Smooth muscle cell (in vitro differentiated cells): ENCODE data around the gene XRN1. TPM values are rescaled to one million over a fixed set of nuclear protein-coding genes. Genes with fewer than 3 reads are reported as not detected.

Experiments used
- DNase-seq: peaks from one replicate; lab custom pipeline; 2025; ENCODE audit not compliant: unreplicated experiment; lab: John Stamatoyannopoulos, UW
- H2AFZ ChIP-seq: fragments of 200-600 bp; sonication (generic); 2 replicates; pipeline ENCODE4 v1.6.0; 2016; ENCODE audit warnings: antibody characterized with exemption, low read depth, mild to moderate bottlenecking
- H3F3A ChIP-seq: fragments of 200-600 bp; sonication (generic); 2 replicates; pipeline ENCODE4 v1.6.0; 2017; ENCODE audit warnings: antibody characterized with exemption, low read depth
- H3K27ac ChIP-seq: fragments of 200-600 bp; sonication (generic); 2 replicates; pipeline ENCODE4 v1.5.1; 2016; ENCODE audit warnings: low read depth, mild to moderate bottlenecking
- H3K27me3 ChIP-seq: fragments of 200-600 bp; sonication (generic); 2 replicates; pipeline ENCODE4 v1.6.1; 2016; ENCODE audit warnings: low read depth, mild to moderate bottlenecking
- H3K36me3 ChIP-seq: fragments of 200-600 bp; sonication (generic); 2 replicates; pipeline ENCODE4 v1.5.1; 2016; ENCODE audit warnings: low read depth
- H3K4me1 ChIP-seq: fragments of 200-600 bp; sonication (generic); 2 replicates; pipeline ENCODE4 v1.5.1; 2016; ENCODE audit warnings: low read depth
- H3K4me2 ChIP-seq: fragments of 200-600 bp; sonication (generic); 2 replicates; pipeline ENCODE4 v1.6.0; 2016; ENCODE audit warnings: mild to moderate bottlenecking
- H3K4me3 ChIP-seq: fragments of 200-600 bp; sonication (generic); 2 replicates; pipeline ENCODE4 v1.5.1; 2016; ENCODE audit warnings: mild to moderate bottlenecking
- H3K79me2 ChIP-seq: fragments of 200-600 bp; sonication (generic); 2 replicates; pipeline ENCODE4 v1.6.0; 2016; ENCODE audit warnings: low read depth, mild to moderate bottlenecking
- H3K9ac ChIP-seq: fragments of 200-600 bp; sonication (generic); 2 replicates; pipeline ENCODE4 v1.6.0; 2016; ENCODE audit warnings: low read depth
- H3K9me3 ChIP-seq: fragments of 200-600 bp; sonication (generic); replicated peaks from 2 replicates; pipeline ENCODE4 v1.5.1; 2016; ENCODE audit warnings: low read depth
- H4K20me1 ChIP-seq: fragments of 200-600 bp; sonication (generic); 2 replicates; pipeline ENCODE4 v1.6.0; 2016; ENCODE audit warnings: low read depth
- CTCF ChIP-seq: fragments of 200-600 bp; sonication (generic); IDR thresholded peaks from 2 replicates; pipeline ENCODE4 v1.5.1; 2017; ENCODE audit warnings: borderline replicate concordance, mild to moderate bottlenecking, antibody characterized with exemption; ENCODE audit not compliant: insufficient read depth, poor library complexity, severe bottlenecking
- WGBS: methylation state at CpG from one replicate; pipeline ENCODE4 v1.1.7; 2016; ENCODE audit warnings: low lambda C conversion rate; 5-methylcytosine and 5-hydroxymethylcytosine counted together
- polyA plus RNA-seq: library from polyadenylated mRNA; unstranded; fragments of >200 nt; fragmentation: Nextera tagmentation; extraction: Ambion mirVana; gene quantifications from 2 replicates; pipeline ENCODE4 v1.2.1, GENCODE V29; 2016
- total RNA-seq: library from RNA; depleted of rRNA; stranded (reverse); fragments of >200 nt; gene quantifications from 2 replicates; pipeline ENCODE4 v1.2.3, GENCODE V29; 2014

The XRN1 gene
- total and polyA plus RNA-seq, 2 experiments from 2014 or later: 7.5 to 37.1 TPM

GRCh38 chr3:142270407-142270806 is 177.4 kb downstream of the XRN1 start:
- no peak overlapping the region for H3K27ac ChIP-seq
- H3K4me3 ChIP-seq: no peak overlapping the region
- no peak overlapping the region for H3K4me2 ChIP-seq
- no peak overlapping the region for H2AFZ ChIP-seq
- H3K27me3 ChIP-seq: no peaks in the 10 kb centered on the region
- no peak overlapping the region for H3K9ac ChIP-seq
- no peaks in the 10 kb centered on the region for H4K20me1 ChIP-seq
- H3K4me1 ChIP-seq: peaks cover 3% of the 10 kb centered on the region
- H3K9me3 ChIP-seq: no peaks in the 10 kb centered on the region
- H3K36me3 ChIP-seq: no peaks in the 10 kb centered on the region
- no peak for TF ChIP-seq CTCF
- 90% methylated on average over 3 of the region's 3 CpGs for WGBS
- H3F3A ChIP-seq: no peaks in the 10 kb centered on the region
- DNase-seq: no peak
- no peaks in the 10 kb centered on the region for H3K79me2 ChIP-seq

- H4K20me1 ChIP-seq: no peaks in the 10 kb centered on the region
- WGBS: 95% methylated on average over 1 of the region's 1 CpG
- H3K4me3 ChIP-seq: no peak overlapping the region
- H3K4me2 ChIP-seq: no peak overlapping the region
- no peak for DNase-seq
- H3K4me1 ChIP-seq: peaks cover 3% of the 10 kb centered on the region
- no peaks in the 10 kb centered on the region for H3K36me3 ChIP-seq
- no peak overlapping the region for H3K9ac ChIP-seq
- no peaks in the 10 kb centered on the region for H3K9me3 ChIP-seq
- no peaks in the 10 kb centered on the region for H3K27me3 ChIP-seq
- no peak overlapping the region for H3K27ac ChIP-seq
- no peak overlapping the region for H2AFZ ChIP-seq
- H3F3A ChIP-seq: no peaks in the 10 kb centered on the region
- H3K79me2 ChIP-seq: no peaks in the 10 kb centered on the region
- TF ChIP-seq CTCF: no peak
Measured at GRCh38 chr3:142269767-142270166, 178.1 kb downstream of the XRN1 start.

- peaks cover 3% of the 10 kb centered on the region for H3K4me1 ChIP-seq
- no peak for DNase-seq
- 77% methylated on average over 4 of the region's 4 CpGs for WGBS
- no peaks in the 10 kb centered on the region for H4K20me1 ChIP-seq
- H3K27me3 ChIP-seq: no peaks in the 10 kb centered on the region
- no peak overlapping the region for H3K27ac ChIP-seq
- H2AFZ ChIP-seq: no peak overlapping the region
- no peaks in the 10 kb centered on the region for H3K79me2 ChIP-seq
- H3K9me3 ChIP-seq: no peaks in the 10 kb centered on the region
- H3K4me3 ChIP-seq: no peak overlapping the region
- no peak for TF ChIP-seq CTCF
- no peaks in the 10 kb centered on the region for H3K36me3 ChIP-seq
- no peak overlapping the region for H3K4me2 ChIP-seq
- no peak overlapping the region for H3K9ac ChIP-seq
- no peaks in the 10 kb centered on the region for H3F3A ChIP-seq
Measured at GRCh38 chr3:142268426-142268825, 179.4 kb downstream of the XRN1 start.

- Histone ChIP-seq H3K79me2 (no peaks in the 10 kb centered on the region), H3K4me2 (no peak overlapping the region), H2AFZ (no peak overlapping the region), H3K36me3 (no peaks in the 10 kb centered on the region), H4K20me1 (no peaks in the 10 kb centered on the region), H3K4me3 (no peak overlapping the region), H3K27me3 (no peaks in the 10 kb centered on the region), H3K27ac (no peak overlapping the region), H3K4me1 (peaks cover 3% of the 10 kb centered on the region), H3K9me3 (no peaks in the 10 kb centered on the region), H3F3A (no peaks in the 10 kb centered on the region), H3K9ac (no peak overlapping the region)
- no peak for TF ChIP-seq CTCF
- 92% methylated on average over 2 of the region's 2 CpGs for WGBS
- no peak for DNase-seq
Measured at GRCh38 chr3:142267269-142267668, 180.6 kb downstream of the XRN1 start.
